ENCODE data around the gene RANGRF. TPM values are rescaled to one million over a fixed set of nuclear protein-coding genes. Genes with fewer than 3 reads are reported as not detected.

RANGRF gene
- total RNA-seq, 1 donor from 2014 or later, result 25.1 TPM

DNA sequence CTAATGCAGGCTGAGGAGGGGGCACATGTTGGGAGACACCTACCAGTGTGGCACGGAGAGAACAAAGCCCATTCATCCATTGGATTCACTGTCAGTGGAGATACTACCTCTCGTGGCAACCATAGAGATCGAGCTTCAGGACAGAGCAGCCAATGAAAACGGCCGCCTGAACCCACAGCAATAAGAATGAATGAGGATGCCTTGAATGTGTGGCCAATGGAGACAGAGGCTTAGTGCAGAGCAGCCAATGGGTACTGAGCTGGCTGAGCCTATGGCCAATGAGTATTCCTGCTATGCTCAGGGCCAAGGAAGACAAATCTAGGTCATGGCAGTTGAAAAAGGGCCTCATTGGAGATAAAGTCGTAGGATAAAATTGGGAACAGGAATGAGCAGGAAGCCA is 32.5 kb downstream of the RANGRF start:
- H3K36me3 Mint-ChIP-seq, result no peaks in the 10 kb centered on the region
- no peaks in the 10 kb centered on the region for H3K9me3 Mint-ChIP-seq
- no peak for DNase-seq (ENCODE audit: low spot score in 2 of 2, unreplicated experiment in 2 of 2)
- H3K27me3 Mint-ChIP-seq (ENCODE audit: low read depth), result peaks cover 47% of the 10 kb centered on the region
- no peak overlapping the region for H3K4me3 Mint-ChIP-seq
- no peak for TF ChIP-seq CTCF (IDR thresholded peaks at IDR 0.05; ENCODE audit: unreplicated experiment)
- H3K4me1 Mint-ChIP-seq, result peaks cover 2% of the 10 kb centered on the region
- no peak overlapping the region for H3K27ac Mint-ChIP-seq

DNA sequence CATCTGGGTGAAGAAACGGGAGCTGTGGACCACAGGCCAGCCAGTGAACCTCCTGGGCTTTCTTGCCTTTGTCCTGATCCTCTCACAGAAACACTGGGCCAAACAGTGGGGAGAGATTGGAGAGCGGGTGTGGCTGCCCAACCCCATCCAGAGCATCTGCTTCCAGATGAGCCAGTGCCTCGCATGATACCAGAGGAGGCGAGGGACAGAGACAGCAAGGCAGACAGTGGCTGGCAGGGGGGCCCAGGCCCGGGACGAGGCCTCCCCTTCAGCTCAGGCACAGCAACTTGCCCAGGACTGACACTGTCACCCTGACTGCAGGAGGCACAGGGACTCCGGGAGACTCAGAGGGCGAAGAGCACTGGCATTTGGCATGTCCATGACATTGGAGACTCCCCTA is 33.6 kb downstream of the RANGRF start:
- no peak for TF ChIP-seq CTCF (IDR thresholded peaks at IDR 0.05; ENCODE audit: unreplicated experiment)
- H3K4me3 Mint-ChIP-seq, result no peak overlapping the region
- H3K4me1 Mint-ChIP-seq, result peaks cover 7% of the 10 kb centered on the region
- no peaks in the 10 kb centered on the region for H3K9me3 Mint-ChIP-seq
- H3K27ac Mint-ChIP-seq, result no peak overlapping the region
- DNase-seq (ENCODE audit: low spot score in 2 of 2, unreplicated experiment in 2 of 2), result no peak
- peaks cover 46% of the 10 kb centered on the region for H3K27me3 Mint-ChIP-seq (ENCODE audit: low read depth)
- H3K36me3 Mint-ChIP-seq, result no peaks in the 10 kb centered on the region

GRCh38 chr17:8324132-8324531 is 35.7 kb downstream of the RANGRF start:
- Mint-ChIP-seq H3K27me3 (ENCODE audit: low read depth) (peaks cover 37% of the 10 kb centered on the region), H3K36me3 (no peaks in the 10 kb centered on the region), H3K27ac (no peak overlapping the region), H3K4me3 (no peak overlapping the region), H3K4me1 (peaks cover 7% of the 10 kb centered on the region), H3K9me3 (no peaks in the 10 kb centered on the region)
- no peak for DNase-seq (ENCODE audit: low spot score in 2 of 2, unreplicated experiment in 2 of 2)
- no peak for TF ChIP-seq CTCF (IDR thresholded peaks at IDR 0.05; ENCODE audit: unreplicated experiment)

DNA sequence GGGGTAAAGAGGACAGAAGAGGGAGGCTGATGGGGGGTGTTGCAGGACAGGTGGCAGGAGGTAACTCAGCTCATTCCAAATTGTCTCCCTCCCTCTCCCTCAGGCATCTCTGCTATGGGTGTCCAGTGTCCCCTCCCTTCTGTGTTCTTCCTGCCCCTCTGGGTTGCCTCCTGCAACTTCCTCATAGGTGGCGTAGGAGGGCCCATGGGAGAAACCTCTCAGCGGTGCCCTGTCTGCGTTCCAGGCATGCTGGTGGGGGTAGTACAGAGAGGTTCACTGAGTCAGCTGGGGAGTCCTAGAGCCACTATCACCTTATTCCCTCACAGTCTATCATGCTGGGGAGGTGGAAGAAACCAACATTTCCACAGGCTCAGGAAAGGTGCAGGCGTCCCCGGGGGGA is 36.5 kb downstream of the RANGRF start:
- peaks cover 35% of the 10 kb centered on the region for H3K27me3 Mint-ChIP-seq (ENCODE audit: low read depth)
- H3K27ac Mint-ChIP-seq, result no peak overlapping the region
- H3K36me3 Mint-ChIP-seq, result no peaks in the 10 kb centered on the region
- H3K4me3 Mint-ChIP-seq, result no peak overlapping the region
- peaks cover 7% of the 10 kb centered on the region for H3K4me1 Mint-ChIP-seq
- DNase-seq (ENCODE audit: low spot score in 2 of 2, unreplicated experiment in 2 of 2), result no peak
- no peak for TF ChIP-seq CTCF (IDR thresholded peaks at IDR 0.05; ENCODE audit: unreplicated experiment)
- no peaks in the 10 kb centered on the region for H3K9me3 Mint-ChIP-seq

DNA sequence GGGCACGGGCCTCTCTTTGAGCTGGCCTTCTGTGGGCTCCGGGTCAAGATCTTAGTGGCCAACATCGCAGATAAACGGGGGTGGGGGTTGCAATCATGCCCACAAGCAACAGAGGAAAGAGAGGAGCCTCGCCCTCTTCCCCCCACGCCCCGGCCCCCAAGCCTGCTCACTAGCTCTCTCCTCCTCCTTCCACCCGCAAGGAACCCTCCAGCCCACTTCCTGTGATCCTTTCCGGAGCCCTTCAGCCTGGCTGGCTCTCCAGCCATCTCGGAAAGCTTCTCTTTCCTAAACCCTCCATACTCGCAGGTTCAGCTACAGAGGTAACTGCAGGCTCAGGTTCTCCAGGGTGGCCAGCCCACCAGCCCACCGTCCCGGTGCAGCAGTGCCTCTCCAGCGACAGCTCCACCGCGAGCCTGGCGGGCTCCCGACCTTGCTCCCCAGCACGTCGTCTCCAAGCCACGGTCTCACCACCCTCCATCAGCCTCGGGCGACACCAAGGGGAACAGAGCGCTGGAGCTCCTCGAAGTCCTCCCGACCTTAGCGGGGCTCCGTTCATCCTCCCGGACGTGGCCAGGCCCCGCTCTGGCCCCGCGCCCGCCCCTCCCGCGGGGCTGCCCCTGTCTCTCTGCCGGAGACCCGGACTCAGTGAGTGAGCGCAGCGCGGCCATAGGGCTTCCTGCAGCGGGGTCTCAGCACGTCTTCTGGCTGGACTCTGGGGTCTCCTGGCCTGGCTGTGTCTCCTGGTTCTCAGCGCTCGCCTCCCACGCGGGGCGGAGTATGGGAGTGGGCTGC is 38.2 kb downstream of the RANGRF start:
- Mint-ChIP-seq H3K36me3 (no peaks in the 10 kb centered on the region), H3K27ac (peak overlapping the region; percentile 56)
- DNase-seq (ENCODE audit: low spot score in 2 of 2, unreplicated experiment in 2 of 2), result peak in 1 of 2 experiments; percentile 64

More for the DNA sequence above, 38.2 kb downstream of the RANGRF start:
- no peak for TF ChIP-seq CTCF (IDR thresholded peaks at IDR 0.05; ENCODE audit: unreplicated experiment)
- peaks cover 31% of the 10 kb centered on the region for H3K27me3 Mint-ChIP-seq (ENCODE audit: low read depth)
- peaks cover 7% of the 10 kb centered on the region for H3K4me1 Mint-ChIP-seq
- no peaks in the 10 kb centered on the region for H3K9me3 Mint-ChIP-seq
- peak overlapping the region; percentile 73 for H3K4me3 Mint-ChIP-seq

Data from mesothelial cell of epicardium (in vitro differentiated cells).